ENCODE data around the gene ZHX3. TPM values are rescaled to one million over a fixed set of nuclear protein-coding genes. Genes with fewer than 3 reads are reported as not detected.

Gene ZHX3
- total and polyA plus RNA-seq, 10 of the 15 experiments (the other 5 are each of a cell fraction or from before 2014, with no cell fraction given): 1.3 to 14.0 (median 5.0) TPM

DNA sequence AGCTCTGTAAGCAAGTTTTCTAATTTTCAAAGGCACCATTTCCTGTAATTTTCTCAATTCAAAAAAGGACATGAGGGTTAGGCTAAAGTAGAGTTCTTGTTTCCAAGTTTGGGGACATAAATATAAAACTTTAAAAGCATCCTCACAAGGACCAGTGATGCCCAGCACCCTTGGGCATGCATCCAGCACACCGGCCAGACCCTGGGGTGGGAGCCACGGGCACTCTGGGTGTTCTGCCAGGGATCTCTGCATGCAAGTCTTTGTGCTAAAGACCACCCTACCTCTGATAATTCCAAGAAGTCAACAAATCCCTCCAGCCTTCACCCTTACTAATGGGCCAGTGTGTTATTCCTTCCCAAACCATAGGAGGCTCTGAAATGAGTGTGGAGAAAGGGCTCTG, 133.7 kb downstream of the ZHX3 start:
- no peak overlapping the region for H3K27ac ChIP-seq (ENCODE audit: control insufficient read depth, insufficient read depth)
- ChIA-PET POLR2A (no interaction called here), SMC1A (ENCODE audit: uncharacterized antibody, unreplicated experiment) (no interaction called here), RAD21 (ENCODE audit: unreplicated experiment) (no interaction called here), CTCF (no interaction called here)
- H3K79me2 ChIP-seq (ENCODE audit: control insufficient read depth, insufficient read depth, low read length): no peaks in the 10 kb centered on the region
- no peaks in the 10 kb centered on the region for H3K9me3 ChIP-seq (replicated peaks; ENCODE audit: control insufficient read depth, insufficient read depth, low read length)
- no peaks in the 10 kb centered on the region for H3K27me3 ChIP-seq (replicated peaks in 1 of 2; ENCODE audit: control insufficient read depth in 2 of 2, insufficient read depth in 2 of 2, low read length in 1 of 2)
- no peaks in the 10 kb centered on the region for H3K4me1 ChIP-seq (ENCODE audit: control insufficient read depth, insufficient read depth, low read length)
- no TSS peak for BruUV-seq (replicated peaks)
- no peaks in the 10 kb centered on the region; a peak in 1 of 4 replicates for H3K36me3 ChIP-seq (ENCODE audit: control insufficient read depth in 2 of 2, insufficient read depth in 2 of 2, low read length in 1 of 2)
- no peaks in the 10 kb centered on the region for H4K20me1 ChIP-seq (ENCODE audit: control insufficient read depth, insufficient read depth)
- H3K9ac ChIP-seq (ENCODE audit: control insufficient read depth, insufficient read depth, low read length): no peak overlapping the region
- no peak overlapping the region for H2AFZ ChIP-seq (ENCODE audit: control insufficient read depth, low read depth, low read length)
- H3K4me3 ChIP-seq: no peak overlapping the region
- DNase-seq (ENCODE audit: low read depth, low spot score) (no peak), FAIRE-seq (no peak), ATAC-seq (no peak)
- WGBS (ENCODE audit: insufficient coverage, insufficient replicate concordance, low lambda C conversion rate, missing lambda C conversion rate): 65% methylated on average over 2 of the region's 2 CpGs
- TF ChIP-seq, protein P1, sequence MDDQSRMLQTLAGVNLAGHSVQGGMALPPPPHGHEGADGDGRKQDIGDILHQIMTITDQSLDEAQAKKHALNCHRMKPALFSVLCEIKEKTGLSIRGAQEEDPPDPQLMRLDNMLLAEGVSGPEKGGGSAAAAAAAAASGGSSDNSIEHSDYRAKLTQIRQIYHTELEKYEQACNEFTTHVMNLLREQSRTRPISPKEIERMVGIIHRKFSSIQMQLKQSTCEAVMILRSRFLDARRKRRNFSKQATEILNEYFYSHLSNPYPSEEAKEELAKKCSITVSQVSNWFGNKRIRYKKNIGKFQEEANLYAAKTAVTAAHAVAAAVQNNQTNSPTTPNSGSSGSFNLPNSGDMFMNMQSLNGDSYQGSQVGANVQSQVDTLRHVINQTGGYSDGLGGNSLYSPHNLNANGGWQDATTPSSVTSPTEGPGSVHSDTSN (IDR thresholded peaks at IDR 0.05; ENCODE audit: insufficient replicate concordance, low read depth, low read length): no peak
- TF ChIP-seq, protein P2, sequence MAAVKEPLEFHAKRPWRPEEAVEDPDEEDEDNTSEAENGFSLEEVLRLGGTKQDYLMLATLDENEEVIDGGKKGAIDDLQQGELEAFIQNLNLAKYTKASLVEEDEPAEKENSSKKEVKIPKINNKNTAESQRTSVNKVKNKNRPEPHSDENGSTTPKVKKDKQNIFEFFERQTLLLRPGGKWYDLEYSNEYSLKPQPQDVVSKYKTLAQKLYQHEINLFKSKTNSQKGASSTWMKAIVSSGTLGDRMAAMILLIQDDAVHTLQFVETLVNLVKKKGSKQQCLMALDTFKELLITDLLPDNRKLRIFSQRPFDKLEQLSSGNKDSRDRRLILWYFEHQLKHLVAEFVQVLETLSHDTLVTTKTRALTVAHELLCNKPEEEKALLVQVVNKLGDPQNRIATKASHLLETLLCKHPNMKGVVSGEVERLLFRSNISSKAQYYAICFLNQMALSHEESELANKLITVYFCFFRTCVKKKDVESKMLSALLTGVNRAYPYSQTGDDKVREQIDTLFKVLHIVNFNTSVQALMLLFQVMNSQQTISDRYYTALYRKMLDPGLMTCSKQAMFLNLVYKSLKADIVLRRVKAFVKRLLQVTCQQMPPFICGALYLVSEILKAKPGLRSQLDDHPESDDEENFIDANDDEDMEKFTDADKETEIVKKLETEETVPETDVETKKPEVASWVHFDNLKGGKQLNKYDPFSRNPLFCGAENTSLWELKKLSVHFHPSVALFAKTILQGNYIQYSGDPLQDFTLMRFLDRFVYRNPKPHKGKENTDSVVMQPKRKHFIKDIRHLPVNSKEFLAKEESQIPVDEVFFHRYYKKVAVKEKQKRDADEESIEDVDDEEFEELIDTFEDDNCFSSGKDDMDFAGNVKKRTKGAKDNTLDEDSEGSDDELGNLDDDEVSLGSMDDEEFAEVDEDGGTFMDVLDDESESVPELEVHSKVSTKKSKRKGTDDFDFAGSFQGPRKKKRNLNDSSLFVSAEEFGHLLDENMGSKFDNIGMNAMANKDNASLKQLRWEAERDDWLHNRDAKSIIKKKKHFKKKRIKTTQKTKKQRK (IDR thresholded peaks at IDR 0.05; ENCODE audit: low read depth, low read length): no peak
- TF ChIP-seq ZZZ3 (IDR thresholded peaks at IDR 0.05; ENCODE audit: control insufficient read depth, insufficient read length, low read depth) (no peak), USF1 (IDR thresholded peaks at IDR 0.05; ENCODE audit: borderline replicate concordance, extremely low read length, insufficient read depth, low read depth, low read length) (no peak), SMAD5 (IDR thresholded peaks at IDR 0.05; ENCODE audit: low read depth) (no peak), ESRRA (IDR thresholded peaks at IDR 0.05; ENCODE audit: low read length) (no peak), RAD21 (IDR thresholded peaks at IDR 0.05; ENCODE audit: insufficient read depth, low read depth, low read length) (no peak)
- in situ Hi-C loops (cut with MboI) (no loop called here), intact Hi-C loops (cut with micrococcal nuclease; ENCODE audit: unreplicated experiment) (no loop called here)
- H3K4me2 ChIP-seq (ENCODE audit: control insufficient read depth, insufficient read depth): no peak overlapping the region
